Measurements from ENCODE around the gene NRXN3. TPM values are rescaled to one million over a fixed set of nuclear protein-coding genes. Genes with fewer than 3 reads are reported as not detected.

Gene NRXN3
- total and polyA plus RNA-seq, 8 donors = 1.3 to 7.6 (median 1.5) TPM

DNA sequence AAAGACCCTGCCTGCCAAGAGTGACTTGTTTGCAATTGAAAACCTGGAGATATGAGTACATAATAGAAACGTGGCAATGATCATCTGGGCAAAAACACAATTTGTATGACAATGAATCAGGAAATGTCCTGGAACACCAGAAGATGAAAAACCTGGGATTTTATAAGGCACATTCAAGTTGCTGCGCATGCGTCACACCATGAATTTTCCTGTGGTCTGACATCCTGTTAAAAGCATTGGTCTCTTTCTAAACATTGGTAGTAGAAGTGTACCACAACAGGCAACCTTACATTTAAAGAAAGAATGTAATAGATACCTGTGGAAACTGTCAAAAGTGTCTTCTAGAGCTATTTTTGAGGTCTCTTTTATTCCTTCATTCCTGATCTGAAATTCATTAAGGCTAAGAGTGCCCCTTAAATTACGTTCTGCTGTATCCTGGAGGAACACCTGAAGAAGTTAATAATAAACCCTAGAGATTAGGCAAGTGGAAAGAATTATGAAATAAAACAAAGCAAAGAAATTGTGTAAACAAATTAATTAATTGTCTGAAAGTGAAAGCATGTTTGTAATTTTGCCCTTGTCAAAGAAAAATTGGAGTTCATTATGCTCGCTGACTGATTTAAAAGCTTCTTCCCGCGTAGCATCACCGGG, 1364.7 kb downstream of the NRXN3 start:
- no peak overlapping the region for H3K27ac ChIP-seq
- intact Hi-C loops (cut with DNase I) = no loop called here
- no peaks in the 10 kb centered on the region for H3K27me3 ChIP-seq
- no peaks in the 10 kb centered on the region for H3K9me3 ChIP-seq
- DNase-seq (no peak), ATAC-seq (no peak)
- no peak overlapping the region for H3K4me3 ChIP-seq
- H3K36me3 ChIP-seq = no peaks in the 10 kb centered on the region
- TF ChIP-seq, protein P1, sequence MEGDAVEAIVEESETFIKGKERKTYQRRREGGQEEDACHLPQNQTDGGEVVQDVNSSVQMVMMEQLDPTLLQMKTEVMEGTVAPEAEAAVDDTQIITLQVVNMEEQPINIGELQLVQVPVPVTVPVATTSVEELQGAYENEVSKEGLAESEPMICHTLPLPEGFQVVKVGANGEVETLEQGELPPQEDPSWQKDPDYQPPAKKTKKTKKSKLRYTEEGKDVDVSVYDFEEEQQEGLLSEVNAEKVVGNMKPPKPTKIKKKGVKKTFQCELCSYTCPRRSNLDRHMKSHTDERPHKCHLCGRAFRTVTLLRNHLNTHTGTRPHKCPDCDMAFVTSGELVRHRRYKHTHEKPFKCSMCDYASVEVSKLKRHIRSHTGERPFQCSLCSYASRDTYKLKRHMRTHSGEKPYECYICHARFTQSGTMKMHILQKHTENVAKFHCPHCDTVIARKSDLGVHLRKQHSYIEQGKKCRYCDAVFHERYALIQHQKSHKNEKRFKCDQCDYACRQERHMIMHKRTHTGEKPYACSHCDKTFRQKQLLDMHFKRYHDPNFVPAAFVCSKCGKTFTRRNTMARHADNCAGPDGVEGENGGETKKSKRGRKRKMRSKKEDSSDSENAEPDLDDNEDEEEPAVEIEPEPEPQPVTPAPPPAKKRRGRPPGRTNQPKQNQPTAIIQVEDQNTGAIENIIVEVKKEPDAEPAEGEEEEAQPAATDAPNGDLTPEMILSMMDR (IDR thresholded peaks at IDR 0.05) = no peak
- H3K4me1 ChIP-seq = no peaks in the 10 kb centered on the region

DNA sequence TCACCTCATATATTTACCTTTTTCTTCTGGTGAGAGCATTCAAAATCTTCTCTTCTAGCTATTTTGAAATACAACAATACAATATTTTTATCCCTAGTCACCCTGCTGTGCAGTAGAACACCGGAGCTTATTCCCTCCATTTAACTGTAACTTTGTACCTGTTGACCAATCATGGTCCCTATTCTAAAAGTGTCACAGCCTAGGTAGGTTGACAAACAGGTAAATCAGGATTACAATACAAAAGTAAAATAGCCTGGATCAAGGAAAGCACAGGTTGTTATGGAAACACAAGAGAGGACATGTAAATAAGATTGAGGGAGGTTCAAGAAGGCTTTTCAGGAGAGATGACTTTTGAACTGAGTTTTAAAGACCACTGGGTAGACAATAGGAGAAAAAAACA, 1370.2 kb downstream of the NRXN3 start:
- H3K27ac ChIP-seq = no peak overlapping the region
- no peaks in the 10 kb centered on the region for H3K4me1 ChIP-seq
- intact Hi-C loops (cut with DNase I) = no loop called here
- ATAC-seq = peak; percentile 30
- H3K9me3 ChIP-seq = no peaks in the 10 kb centered on the region
- peak in 1 of 4 donors; percentile 51 for DNase-seq
- no peaks in the 10 kb centered on the region for H3K36me3 ChIP-seq
- TF ChIP-seq, protein P1 (IDR thresholded peaks at IDR 0.05) = no peak
- H3K27me3 ChIP-seq = no peaks in the 10 kb centered on the region
- H3K4me3 ChIP-seq = no peak overlapping the region

DNA sequence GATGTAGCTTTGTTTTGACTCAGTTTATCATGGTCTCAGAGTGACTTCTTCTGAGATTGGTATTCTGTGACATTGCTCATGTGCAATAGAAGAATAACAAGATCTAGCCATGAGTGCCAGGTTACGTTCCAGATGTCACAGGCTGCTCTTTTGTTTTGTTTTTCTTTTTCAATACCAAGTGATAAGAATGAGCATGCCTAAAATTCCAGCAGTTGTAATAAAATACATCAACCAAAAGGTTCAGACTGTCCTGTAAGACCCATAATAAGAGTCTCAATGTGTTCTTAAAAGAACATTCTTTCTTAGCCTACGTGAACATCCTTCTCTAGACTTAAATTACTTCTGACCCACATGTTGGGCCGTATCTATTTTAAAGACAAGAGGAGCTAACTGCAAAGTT, 1371.9 kb downstream of the NRXN3 start:
- no peak for DNase-seq
- Histone ChIP-seq H3K4me3 (no peak overlapping the region), H3K4me1 (no peaks in the 10 kb centered on the region), H3K27ac (no peak overlapping the region), H3K27me3 (no peaks in the 10 kb centered on the region), H3K9me3 (no peaks in the 10 kb centered on the region), H3K36me3 (no peaks in the 10 kb centered on the region)
- ATAC-seq = no peak
- TF ChIP-seq, protein P1 (IDR thresholded peaks at IDR 0.05) = no peak
- intact Hi-C loops (cut with DNase I) = no loop called here

DNA sequence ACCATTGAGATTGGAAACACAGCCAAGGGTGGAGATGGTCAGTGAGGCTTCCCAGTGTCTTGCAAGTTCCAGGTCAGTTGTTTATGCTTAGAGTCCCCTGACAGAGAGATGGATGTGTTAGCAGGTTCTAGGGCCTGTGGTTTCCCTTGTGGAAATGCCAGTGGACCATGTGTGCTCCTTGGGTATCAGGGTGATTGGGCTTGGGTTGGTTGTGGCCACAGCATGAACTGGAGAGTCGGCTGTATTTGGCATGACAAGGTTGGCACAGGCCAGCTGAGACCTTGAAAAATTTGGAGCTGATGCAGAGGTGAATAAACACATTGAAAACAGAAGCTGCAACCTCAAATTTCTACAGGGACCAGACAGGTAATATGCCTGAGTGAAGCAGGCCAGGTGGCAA, 1373.2 kb downstream of the NRXN3 start:
- Histone ChIP-seq H3K27ac (no peak overlapping the region), H3K36me3 (no peaks in the 10 kb centered on the region), H3K4me3 (no peak overlapping the region), H3K9me3 (no peaks in the 10 kb centered on the region), H3K27me3 (no peaks in the 10 kb centered on the region), H3K4me1 (no peaks in the 10 kb centered on the region)
- TF ChIP-seq, protein P1 (IDR thresholded peaks at IDR 0.05) = no peak
- DNase-seq (no peak), ATAC-seq (no peak)
- intact Hi-C loops (cut with DNase I) = no loop called here

DNA sequence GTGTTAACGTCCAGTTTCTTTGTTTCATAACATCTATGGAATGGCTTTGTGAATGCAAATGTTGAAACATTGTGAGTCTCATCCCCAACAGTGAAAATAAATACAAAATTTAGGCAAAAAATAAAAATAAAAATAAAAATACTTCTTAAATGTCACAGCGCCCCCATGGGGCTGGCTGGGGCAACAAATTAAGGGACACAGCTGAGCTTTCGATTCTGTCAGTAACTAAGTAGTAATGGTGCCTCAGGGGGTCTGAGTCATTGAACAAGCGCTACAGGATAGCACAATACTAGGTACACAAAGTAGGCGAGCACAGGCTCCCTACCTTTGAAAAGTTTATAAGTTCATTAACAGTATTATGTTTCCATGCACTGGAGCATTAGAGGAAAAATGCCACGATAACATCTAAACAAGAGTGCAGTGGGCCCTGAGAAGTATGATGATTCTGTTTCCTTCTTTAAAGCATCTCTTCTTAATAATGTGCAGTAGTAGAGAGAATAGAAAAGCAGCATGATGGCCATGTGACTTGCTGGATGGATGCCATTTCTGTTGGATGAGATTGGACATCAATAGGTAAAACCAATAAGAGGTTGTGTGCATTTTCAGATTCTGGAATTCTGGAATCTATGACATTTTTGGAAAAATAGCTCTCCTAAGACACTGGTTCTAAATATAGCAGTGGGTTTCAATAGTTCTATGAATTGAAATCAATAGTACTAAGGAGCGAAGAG, 1374.0 kb downstream of the NRXN3 start:
- H3K27ac ChIP-seq = no peak overlapping the region
- H3K4me3 ChIP-seq = no peak overlapping the region
- H3K9me3 ChIP-seq = no peaks in the 10 kb centered on the region
- intact Hi-C loops (cut with DNase I) = no loop called here
- TF ChIP-seq, protein P1 (IDR thresholded peaks at IDR 0.05) = peak in 1 of 2 donors; percentile 16
- no peak for DNase-seq
- H3K4me1 ChIP-seq = no peaks in the 10 kb centered on the region
- H3K36me3 ChIP-seq = no peaks in the 10 kb centered on the region
- no peaks in the 10 kb centered on the region for H3K27me3 ChIP-seq
- no peak for ATAC-seq

Measured in left lung (tissue), 10 donors.